Esophagus squamous epithelium (tissue), 5 donors: Measurements from ENCODE around the gene TREML2. TPM values are rescaled to one million over a fixed set of nuclear protein-coding genes. Genes with fewer than 3 reads are reported as not detected.

ENCODE experiments used
- DNase-seq: peaks from one replicate; lab custom pipeline; 2025; lab: John Stamatoyannopoulos, UW
- H3K27ac ChIP-seq, 4 donors: fragments of 200-600 bp; sonication (generic); one replicate each; pipeline ENCODE4 v1.5.1; 2016 to 2019; ENCODE audit warnings: mild to moderate bottlenecking in 1 of 4
- H3K27me3 ChIP-seq, 4 donors: fragments of 200-600 bp; sonication (generic); 1 replicate in 3 of 4; 2 replicates in 1 of 4; pipeline versions ENCODE4 v1.5.1 to v1.6.0; 2017 to 2021; ENCODE audit warnings: antibody characterized with exemption in 1 of 4
- H3K36me3 ChIP-seq, 3 donors: fragments of 200-600 bp; sonication (generic); one replicate each; pipeline ENCODE4 v1.5.1; 2016 to 2019
- H3K4me1 ChIP-seq, 3 donors: fragments of 200-600 bp; sonication (generic); one replicate each; pipeline ENCODE4 v1.5.1; 2017 to 2019
- H3K4me3 ChIP-seq, 4 donors: fragments of 200-600 bp; sonication (generic); 1 replicate in 3 of 4; 2 replicates in 1 of 4; pipeline ENCODE4 v1.5.1; 2016 to 2019; ENCODE audit warnings: mild to moderate bottlenecking in 2 of 4, moderate library complexity in 1 of 4
- H3K9me3 ChIP-seq, 3 donors: fragments of 200-600 bp; sonication (generic); one replicate each; pipeline ENCODE4 v1.5.1; 2016 to 2019
- CTCF ChIP-seq, 6 experiments: fragments of 450-650 bp in 4 of 6; fragments of 200-600 bp in 2 of 6; sonication (generic) in 2 of 6; IDR thresholded peaks; one replicate each; pipeline ENCODE4 v1.5.1; 2016 to 2019; ENCODE audit warnings: antibody characterized with exemption in 6 of 6, mild to moderate bottlenecking in 4 of 6, moderate library complexity in 4 of 6
- POLR2A ChIP-seq, 4 donors: fragments of 450-650 bp; IDR thresholded peaks; one replicate each; pipeline ENCODE4 v1.6.1; 2017; ENCODE audit warnings: antibody characterized with exemption in 4 of 4, mild to moderate bottlenecking in 4 of 4, moderate library complexity in 3 of 4
- WGBS, 2 donors: methylation state at CpG; one replicate each; pipeline ENCODE4 v1.1.5; 2018; 5-methylcytosine and 5-hydroxymethylcytosine counted together
- intact Hi-C: fragments of 100-400 bp; cut with DNase I; formaldehyde crosslinking; loops from one replicate; pipeline ENCODE4 v1.15.0; 2022
- total RNA-seq, 4 donors: library from RNA; depleted of rRNA; stranded (reverse); fragments of >200 nt; gene quantifications; one replicate each; pipeline ENCODE4 v1.1.0, GENCODE V29; 2016
- donor health status: DM: yes; HTN: yes; CAD: no.

TREML2 gene
- total RNA-seq, 4 donors from 2014 or later: 0.26 TPM; not detected in 3

GRCh38 chr6:41177695-41178094, 23.3 kb downstream of the TREML2 start:
- no peak overlapping the region for H3K4me3 ChIP-seq
- intact Hi-C loops: no loop called here
- no peaks in the 10 kb centered on the region for H3K9me3 ChIP-seq
- no peak for DNase-seq
- peaks cover 0 to 25% (median 0%) of the 10 kb centered on the region in 4 donors for H3K27me3 ChIP-seq
- WGBS, 2 donors: 91 to 92% methylated on average over 2 of the region's 2 CpGs
- H3K4me1 ChIP-seq: no peaks in the 10 kb centered on the region
- no peak for TF ChIP-seq CTCF (IDR thresholded peaks at IDR 0.05)
- TF ChIP-seq POLR2A (IDR thresholded peaks at IDR 0.05): no peak
- H3K36me3 ChIP-seq: no peaks in the 10 kb centered on the region
- H3K27ac ChIP-seq: no peak overlapping the region

- 52 to 60% methylated on average over 2 to 3 of the region's 3 CpGs for WGBS, 2 donors
Measured at GRCh38 chr6:41177287-41177686, 23.7 kb downstream of the TREML2 start.

GRCh38 chr6:41176189-41176588, 24.8 kb downstream of the TREML2 start:
- H3K27ac ChIP-seq: no peak overlapping the region
- no peak for DNase-seq
- no peak for TF ChIP-seq POLR2A (IDR thresholded peaks at IDR 0.05)
- H3K27me3 ChIP-seq: peaks cover 0 to 33% (median 0%) of the 10 kb centered on the region in 4 donors
- no peaks in the 10 kb centered on the region for H3K9me3 ChIP-seq
- H3K4me1 ChIP-seq: no peaks in the 10 kb centered on the region
- H3K4me3 ChIP-seq: no peak overlapping the region
- 84 to 92% methylated on average over 12 of the region's 12 CpGs for WGBS, 2 donors
- intact Hi-C loops: no loop called here
- H3K36me3 ChIP-seq: no peaks in the 10 kb centered on the region

More at GRCh38 chr6:41177287-41177686, 23.7 kb downstream of the TREML2 start:
- no peak for DNase-seq
- Histone ChIP-seq H3K27me3 (peaks cover 0 to 25% (median 0%) of the 10 kb centered on the region in 4 donors), H3K36me3 (no peaks in the 10 kb centered on the region), H3K4me1 (no peaks in the 10 kb centered on the region), H3K4me3 (no peak overlapping the region), H3K27ac (no peak overlapping the region), H3K9me3 (no peaks in the 10 kb centered on the region)
- no peak for TF ChIP-seq CTCF (IDR thresholded peaks at IDR 0.05)
- no peak for TF ChIP-seq POLR2A (IDR thresholded peaks at IDR 0.05)
- intact Hi-C loops: no loop called here

- DNase-seq: no peak
- TF ChIP-seq CTCF (IDR thresholded peaks at IDR 0.05) (no peak), POLR2A (IDR thresholded peaks at IDR 0.05) (no peak)
- Histone ChIP-seq H3K36me3 (no peaks in the 10 kb centered on the region), H3K9me3 (no peaks in the 10 kb centered on the region), H3K4me3 (no peak overlapping the region), H3K4me1 (no peaks in the 10 kb centered on the region), H3K27ac (no peak overlapping the region), H3K27me3 (peaks cover 0 to 34% (median 0%) of the 10 kb centered on the region in 4 donors)
- intact Hi-C loops: no loop called here
- 71 to 91% methylated on average over 1 of the region's 1 CpG for WGBS, 2 donors
Measured at GRCh38 chr6:41175084-41175483, 25.9 kb downstream of the TREML2 start.

GRCh38 chr6:41174610-41175009, 26.3 kb downstream of the TREML2 start:
- no peak for TF ChIP-seq POLR2A (IDR thresholded peaks at IDR 0.05)
- no peak for TF ChIP-seq CTCF (IDR thresholded peaks at IDR 0.05)
- no peaks in the 10 kb centered on the region for H3K4me1 ChIP-seq
- DNase-seq: no peak
- peaks cover 0 to 30% (median 0%) of the 10 kb centered on the region in 4 donors for H3K27me3 ChIP-seq
- H3K9me3 ChIP-seq: no peaks in the 10 kb centered on the region
- no peak overlapping the region for H3K27ac ChIP-seq
- H3K4me3 ChIP-seq: no peak overlapping the region
- WGBS, 2 donors: 50 to 69% methylated on average over 2 of the region's 2 CpGs
- H3K36me3 ChIP-seq: no peaks in the 10 kb centered on the region
- intact Hi-C loops: no loop called here

GRCh38 chr6:41171908-41172307, 29.0 kb downstream of the TREML2 start:
- Histone ChIP-seq H3K27me3 (peaks cover 0 to 24% (median 0%) of the 10 kb centered on the region in 4 donors), H3K27ac (no peak overlapping the region), H3K4me1 (no peaks in the 10 kb centered on the region), H3K36me3 (no peaks in the 10 kb centered on the region), H3K4me3 (no peak overlapping the region), H3K9me3 (no peaks in the 10 kb centered on the region)
- 24 to 38% methylated on average over 3 of the region's 3 CpGs for WGBS, 2 donors
- no peak for TF ChIP-seq POLR2A (IDR thresholded peaks at IDR 0.05)
- no peak for TF ChIP-seq CTCF (IDR thresholded peaks at IDR 0.05)
- DNase-seq: no peak
- intact Hi-C loops: no loop called here
